Duodenal mucosa (tissue), 2 donors: Measurements from ENCODE around the gene SHLD2.
"Not testable (repeated sequence)": the region's sequence is repeated elsewhere in the genome, so short reads cannot be mapped to it uniquely, and the experiment has no call there.

Experiments used
- H3K27ac ChIP-seq: one replicate; pipeline ENCODE4 v1.7.0; 2013; ENCODE audit warnings: low read depth, low read length
- H3K27me3 ChIP-seq, 2 donors: one replicate each; pipeline ENCODE4 v1.7.0; 2013; ENCODE audit warnings: low read length in 2 of 2, control low read depth in 1 of 2; ENCODE audit not compliant: insufficient read depth in 2 of 2, control insufficient read depth in 1 of 2
- H3K36me3 ChIP-seq, 2 donors: one replicate each; pipeline ENCODE4 v1.7.0; 2013; ENCODE audit warnings: low read length in 2 of 2, control low read depth in 1 of 2; ENCODE audit not compliant: insufficient read depth in 2 of 2, control insufficient read depth in 1 of 2
- H3K4me1 ChIP-seq, 2 donors: one replicate each; pipeline ENCODE4 v1.7.0; 2013; ENCODE audit warnings: low read length in 2 of 2, control low read depth in 1 of 2; ENCODE audit not compliant: insufficient read depth in 2 of 2, control insufficient read depth in 1 of 2
- H3K4me3 ChIP-seq, 2 donors: one replicate each; pipeline ENCODE4 v1.7.0; 2013; ENCODE audit warnings: low read length in 2 of 2, low read depth in 1 of 2
- H3K9ac ChIP-seq, 2 donors: one replicate each; pipeline ENCODE4 v1.7.0; 2013; ENCODE audit warnings: low read length in 2 of 2, low read depth in 1 of 2
- H3K9me3 ChIP-seq, 2 donors: one replicate each; pipeline ENCODE4 v1.7.0; 2013; ENCODE audit warnings: low read length in 2 of 2, control low read depth in 1 of 2; ENCODE audit not compliant: control insufficient read depth in 1 of 2

The SHLD2 gene

DNA sequence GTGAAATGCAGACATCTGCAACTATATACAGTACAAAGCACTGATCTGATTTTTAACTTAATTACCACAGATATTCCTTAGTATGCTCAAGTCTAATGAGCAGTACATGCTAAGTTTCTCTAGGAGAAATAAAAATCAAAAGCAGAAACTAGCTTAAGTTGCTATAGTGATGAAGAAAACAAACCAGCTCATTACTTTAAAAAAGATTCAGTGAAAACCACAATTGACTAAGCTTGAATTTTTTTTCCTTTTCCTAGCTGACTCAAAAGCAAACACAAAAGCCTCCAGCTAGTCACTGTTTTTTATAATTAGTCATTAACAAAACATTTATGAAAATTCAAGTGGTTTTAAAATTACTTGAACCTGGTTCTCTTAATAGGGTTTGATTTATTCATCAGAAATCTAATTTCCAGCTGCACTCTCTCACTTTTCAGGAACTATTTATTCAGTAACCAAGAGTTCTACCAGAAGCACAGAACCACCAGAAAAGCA lies 10.7 kb upstream of the SHLD2 start:
- H3K9me3 ChIP-seq, H3K27me3 ChIP-seq, H3K27ac ChIP-seq, H3K36me3 ChIP-seq, H3K9ac ChIP-seq, H3K4me3 ChIP-seq, H3K4me1 ChIP-seq: not testable (repeated sequence)

GRCh38 chr10:87085537-87085936 lies 9.5 kb upstream of the SHLD2 start:
- Histone ChIP-seq H3K9ac (no peak overlapping the region), H3K4me1 (peaks cover 7 to 17% of the 10 kb centered on the region in 2 donors), H3K9me3 (no peaks in the 10 kb centered on the region), H3K36me3 (peaks cover 0 to 4% of the 10 kb centered on the region in 2 donors), H3K4me3 (no peak overlapping the region), H3K27ac (no peak overlapping the region), H3K27me3 (no peaks in the 10 kb centered on the region)

DNA sequence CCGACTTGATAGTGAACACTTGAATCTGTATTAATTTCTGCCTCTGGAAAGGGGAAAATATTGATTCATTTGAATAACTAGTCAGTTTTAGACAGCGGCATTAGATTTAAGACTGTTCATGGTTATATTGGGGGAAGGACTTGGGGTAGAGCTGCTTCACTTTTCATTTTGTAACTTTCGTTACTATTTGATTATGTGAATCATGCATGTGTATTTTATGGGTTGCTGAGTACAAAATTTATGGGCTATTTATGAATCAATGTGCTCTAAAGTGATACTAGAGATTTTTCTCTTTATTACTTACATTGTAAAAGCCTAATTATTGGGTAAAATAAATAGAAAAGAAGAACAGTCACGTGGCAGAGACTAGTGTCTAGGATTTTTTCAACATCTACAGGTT lies 5.3 kb upstream of the SHLD2 start:
- Histone ChIP-seq H3K27me3 (no peaks in the 10 kb centered on the region), H3K4me1 (peaks cover 25 to 33% of the 10 kb centered on the region in 2 donors), H3K27ac (no peak overlapping the region)

DNA sequence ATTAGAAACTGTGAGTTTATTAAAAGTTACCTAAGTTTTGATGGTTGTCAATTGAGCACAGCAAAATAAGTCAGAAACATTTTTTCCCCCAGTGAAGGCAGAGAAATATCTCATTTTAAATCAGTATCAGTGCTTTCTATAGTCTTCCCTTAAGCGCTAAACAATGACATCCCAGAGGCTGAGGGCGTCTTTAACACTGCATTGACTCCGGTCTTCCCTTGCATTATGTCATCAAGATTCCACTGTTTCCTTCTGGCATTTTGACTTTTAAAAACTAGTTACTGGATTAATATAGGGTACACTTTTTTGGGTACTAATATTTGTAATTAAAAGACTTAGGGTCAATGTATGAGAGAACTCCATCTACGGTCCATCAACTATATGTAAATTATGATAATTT lies 4.2 kb upstream of the SHLD2 start:
- Histone ChIP-seq H3K36me3 (peaks cover 0 to 4% of the 10 kb centered on the region in 2 donors), H3K9me3 (no peaks in the 10 kb centered on the region), H3K9ac (no peak overlapping the region), H3K4me1 (peaks cover 28 to 31% of the 10 kb centered on the region in 2 donors), H3K4me3 (no peak overlapping the region), H3K27me3 (no peaks in the 10 kb centered on the region), H3K27ac (no peak overlapping the region)

More for the DNA sequence above, 5.3 kb upstream of the SHLD2 start:
- H3K9me3 ChIP-seq: no peaks in the 10 kb centered on the region
- H3K4me3 ChIP-seq: no peak overlapping the region
- peaks cover 0 to 4% of the 10 kb centered on the region in 2 donors for H3K36me3 ChIP-seq
- H3K9ac ChIP-seq: no peak overlapping the region

DNA sequence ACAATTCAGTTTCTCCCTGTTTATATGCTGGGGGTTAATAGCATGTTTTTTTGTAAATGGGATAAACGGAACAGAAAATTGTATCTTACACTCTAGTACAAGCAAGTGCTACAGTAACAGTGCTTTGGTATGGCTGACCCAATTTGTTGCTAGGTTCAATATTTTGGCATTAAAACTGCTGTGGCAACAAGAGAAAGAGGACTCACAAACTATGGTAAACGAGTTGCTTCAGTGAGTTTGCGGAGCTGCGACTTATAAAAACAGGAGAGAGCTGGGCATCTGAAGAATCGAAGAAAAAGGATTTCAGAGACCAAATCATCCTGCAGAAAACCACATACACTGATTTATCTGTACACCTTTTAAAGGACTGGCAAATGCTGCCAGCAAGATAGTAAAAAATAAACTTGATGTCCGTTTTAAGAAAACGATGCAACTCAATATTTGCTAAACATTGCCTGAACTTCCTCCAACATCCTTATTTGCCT lies 2.6 kb upstream of the SHLD2 start:
- Histone ChIP-seq H3K27ac (peak overlapping the region; percentile 93), H3K36me3 (no peaks in the 10 kb centered on the region), H3K4me3 (peak overlapping the region; percentile 83 to 90), H3K27me3 (no peaks in the 10 kb centered on the region), H3K9ac (peak overlapping the region; percentile 59 to 78), H3K4me1 (peaks cover 31 to 36% of the 10 kb centered on the region in 2 donors), H3K9me3 (no peaks in the 10 kb centered on the region)

- H3K9ac ChIP-seq: peak overlapping the region; percentile 59 to 78
- H3K27ac ChIP-seq: peak overlapping the region; percentile 93
- H3K36me3 ChIP-seq: no peaks in the 10 kb centered on the region
- peaks cover 31 to 36% of the 10 kb centered on the region in 2 donors for H3K4me1 ChIP-seq
- H3K4me3 ChIP-seq: peak overlapping the region; percentile 83 to 90
- no peaks in the 10 kb centered on the region for H3K27me3 ChIP-seq
- H3K9me3 ChIP-seq: no peaks in the 10 kb centered on the region
Observed at GRCh38 chr10:87092861-87093631, 2.0 kb upstream of the SHLD2 start.

GRCh38 chr10:87093632-87094372 lies 1.2 kb upstream of the SHLD2 start:
- peak overlapping the region; percentile 93 for H3K27ac ChIP-seq
- H3K9me3 ChIP-seq: no peaks in the 10 kb centered on the region
- peak overlapping the region; percentile 83 to 90 for H3K4me3 ChIP-seq
- peak overlapping the region; percentile 73 to 78 for H3K9ac ChIP-seq
- H3K36me3 ChIP-seq: peaks cover 0 to 2% of the 10 kb centered on the region in 2 donors
- no peaks in the 10 kb centered on the region for H3K27me3 ChIP-seq
- H3K4me1 ChIP-seq: peaks cover 31 to 36% of the 10 kb centered on the region in 2 donors

GRCh38 chr10:87095236-87095945 lies 385 bp downstream of the SHLD2 start:
- H3K27me3 ChIP-seq: no peaks in the 10 kb centered on the region
- H3K4me1 ChIP-seq: peaks cover 20 to 35% of the 10 kb centered on the region in 2 donors
- peaks cover 0 to 5% of the 10 kb centered on the region in 2 donors for H3K36me3 ChIP-seq
- no peaks in the 10 kb centered on the region for H3K9me3 ChIP-seq
- H3K9ac ChIP-seq: peak overlapping the region; percentile 79 to 92
- H3K27ac ChIP-seq: peak overlapping the region; percentile 91
- H3K4me3 ChIP-seq: peak overlapping the region; percentile 79 to 97

GRCh38 chr10:87101996-87102395 lies 7.0 kb downstream of the SHLD2 start:
- H3K27ac ChIP-seq: no peak overlapping the region
- H3K4me1 ChIP-seq: no peaks in the 10 kb centered on the region
- H3K4me3 ChIP-seq: no peak overlapping the region
- no peak overlapping the region for H3K9ac ChIP-seq
- H3K27me3 ChIP-seq: no peaks in the 10 kb centered on the region
- no peaks in the 10 kb centered on the region for H3K9me3 ChIP-seq
- peaks cover 12 to 30% of the 10 kb centered on the region in 2 donors for H3K36me3 ChIP-seq
